Activated T-helper 1 cell treated with Interleukin-2 at 50 U/mL for 16 hours (primary cell): ENCODE data around the gene ST6GALNAC1.
"Not testable (repeated sequence)": the region's sequence is repeated elsewhere in the genome, so short reads cannot be mapped to it uniquely, and the experiment has no call there.

Experiments
- DNase-seq: peaks from one replicate; pipeline ENCODE4 v3.0.0-alpha.2; 2020; ENCODE audit warnings: low read depth

Gene ST6GALNAC1

GRCh38 chr17:76642032-76642561 is 1.5 kb downstream of the ST6GALNAC1 start:
- DNase-seq, result no peak

- no peak for DNase-seq
These were observed 2.1 kb downstream of the ST6GALNAC1 start for GRCh38 chr17:76641501-76641900.

- no peak for DNase-seq
These were observed 2.8 kb downstream of the ST6GALNAC1 start for GRCh38 chr17:76640550-76641380.

GRCh38 chr17:76638263-76638662 is 5.3 kb downstream of the ST6GALNAC1 start:
- no peak for DNase-seq

GRCh38 chr17:76636486-76637206 is 6.9 kb downstream of the ST6GALNAC1 start:
- not testable (repeated sequence) for DNase-seq

GRCh38 chr17:76635659-76636360 is 7.7 kb downstream of the ST6GALNAC1 start:
- no peak for DNase-seq

GRCh38 chr17:76635039-76635438 is 8.5 kb downstream of the ST6GALNAC1 start:
- DNase-seq, result no peak

- DNase-seq, result no peak
These were observed 9.8 kb downstream of the ST6GALNAC1 start for GRCh38 chr17:76633628-76634328.

GRCh38 chr17:76631821-76632565 is 11.6 kb downstream of the ST6GALNAC1 start:
- no peak for DNase-seq

GRCh38 chr17:76630151-76630550 is 13.4 kb downstream of the ST6GALNAC1 start:
- no peak for DNase-seq

- DNase-seq, result no peak
These were observed 16.0 kb downstream of the ST6GALNAC1 start for GRCh38 chr17:76627510-76627909.

GRCh38 chr17:76626442-76626841 is 17.1 kb downstream of the ST6GALNAC1 start:
- DNase-seq, result no peak

GRCh38 chr17:76625496-76625895 is 18.1 kb downstream of the ST6GALNAC1 start:
- DNase-seq, result no peak

- peak; percentile 58 for DNase-seq
These were observed 20.0 kb downstream of the ST6GALNAC1 start for GRCh38 chr17:76623271-76624146.

- no peak for DNase-seq
These were observed 25.7 kb downstream of the ST6GALNAC1 start for GRCh38 chr17:76617838-76618237.

GRCh38 chr17:76614912-76615617 is 28.5 kb downstream of the ST6GALNAC1 start:
- no peak for DNase-seq

- not testable (repeated sequence) for DNase-seq
These were observed 29.3 kb downstream of the ST6GALNAC1 start for GRCh38 chr17:76614064-76614759.

GRCh38 chr17:76612977-76613851 is 30.3 kb downstream of the ST6GALNAC1 start:
- no peak for DNase-seq
